HUES64 (cell line): ENCODE measurements around the gene TMSB15C.

Source experiments
- H3K27ac ChIP-seq: 2 replicates; pipeline ENCODE4 v1.7.0; 2013; ENCODE audit warnings: low read depth, low read length, inconsistent platforms
- H3K27me3 ChIP-seq: 2 replicates; pipeline ENCODE4 v1.6.1; 2013; ENCODE audit warnings: mild to moderate bottlenecking, low read length; ENCODE audit not compliant: insufficient read depth
- H3K36me3 ChIP-seq: 2 replicates; pipeline ENCODE4 v1.6.1; 2013; ENCODE audit warnings: mild to moderate bottlenecking, low read length; ENCODE audit not compliant: insufficient read depth
- H3K4me1 ChIP-seq: 2 replicates; pipeline ENCODE4 v1.6.1; 2013; ENCODE audit warnings: mild to moderate bottlenecking, low read length, moderate library complexity; ENCODE audit not compliant: insufficient read depth
- H3K4me3 ChIP-seq: 2 replicates; pipeline ENCODE4 v1.5.1; 2013; ENCODE audit warnings: mild to moderate bottlenecking, low read length, moderate library complexity
- H3K9ac ChIP-seq: 2 replicates; pipeline ENCODE4 v1.6.1; 2013; ENCODE audit warnings: mild to moderate bottlenecking, low read depth, low read length
- H3K9me3 ChIP-seq: 2 replicates; pipeline ENCODE4 v1.6.1; 2013; ENCODE audit warnings: low read depth, low read length; ENCODE audit not compliant: insufficient read depth
- WGBS: fragments of 150-250, 120-280 bp; methylation state at CpG from one replicate; pipeline ENCODE4 v1.1.7; 2013; ENCODE audit warnings: missing lambda C conversion rate; 5-methylcytosine and 5-hydroxymethylcytosine counted together

Gene TMSB15C

DNA sequence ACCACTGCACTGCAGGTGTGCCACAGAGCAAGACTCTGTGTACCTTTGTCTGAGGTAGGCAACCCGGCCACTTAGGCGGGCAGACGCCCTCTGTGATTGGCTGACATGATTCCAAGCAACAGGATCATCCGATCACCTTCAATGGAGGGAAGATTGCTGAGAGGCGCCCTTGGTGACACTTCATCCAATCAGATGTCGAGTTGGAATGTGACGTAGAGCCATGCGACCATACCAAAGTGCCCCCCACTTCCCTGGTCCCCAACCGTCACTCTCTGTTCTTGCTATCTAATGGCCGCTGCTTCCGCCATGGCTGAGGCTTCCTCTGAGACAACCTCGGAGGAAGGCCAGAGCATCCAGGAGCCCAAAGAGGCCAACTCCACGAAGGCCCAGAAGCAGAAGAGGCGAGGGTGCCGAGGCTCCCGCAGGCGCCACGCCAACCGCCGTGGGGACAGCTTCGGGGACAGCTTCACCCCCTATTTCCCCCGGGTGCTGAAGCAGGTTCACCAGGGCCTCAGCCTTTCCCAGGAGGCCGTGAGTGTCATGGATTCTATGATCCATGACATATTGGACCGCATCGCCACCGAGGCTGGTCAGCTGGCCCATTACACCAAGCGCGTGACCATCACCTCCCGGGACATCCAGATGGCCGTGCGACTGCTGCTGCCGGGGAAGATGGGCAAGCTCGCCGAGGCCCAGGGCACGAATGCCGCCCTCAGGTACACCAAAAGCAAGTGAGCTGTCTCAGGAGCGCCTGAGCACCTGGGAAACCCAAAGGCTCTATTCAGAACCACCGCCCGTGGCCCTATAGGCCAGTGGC lies 36.1 kb downstream of the TMSB15C start, which contains the start of gene H2BW2:
TSS of gene H2BW2 (plus strand) at position 268 of the 817 bp plus-strand sequence. CDS start at position 307, 39 bp downstream.
- Histone ChIP-seq H3K4me3 (no peak within 1 kb of the TSS), H3K27me3 (no peaks in the 10 kb centered on the region), H3K27ac (no peak within 1 kb of the TSS), H3K4me1 (no peaks in the 10 kb centered on the region), H3K9ac (no peak within 1 kb of the TSS), H3K9me3 (no peaks in the 10 kb centered on the region), H3K36me3 (no peaks in the 10 kb centered on the region)
- WGBS, result 94% methylated on average over 39 of the region's 39 CpGs
